NK-92 (cell line): ENCODE measurements around the gene STX8.

Source experiments
- DNase-seq: peaks from one replicate; lab custom pipeline; 2025; ENCODE audit not compliant: unreplicated experiment; lab: John Stamatoyannopoulos, UW

STX8 gene

GRCh38 chr17:9242983-9243382 lies 332.6 kb downstream of the STX8 start:
- DNase-seq: no peak

DNA sequence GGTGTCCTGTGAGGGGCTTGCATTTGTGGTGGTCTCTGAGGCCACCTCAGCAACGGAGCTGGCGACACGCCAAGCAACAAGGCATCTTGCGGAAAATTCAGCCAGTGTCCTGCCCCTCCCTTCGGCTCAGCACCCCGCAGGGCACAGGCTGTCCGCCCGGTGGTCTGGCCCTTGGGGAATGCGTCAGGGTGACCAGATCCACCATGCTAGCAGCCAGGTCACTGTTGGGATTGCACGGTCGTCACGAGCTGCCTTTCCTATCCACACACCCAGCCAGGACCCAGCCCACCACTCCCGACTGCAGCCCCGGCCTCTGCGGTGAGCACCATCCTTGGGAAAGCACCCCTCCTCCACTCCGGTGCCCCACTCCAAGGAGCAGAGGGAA lies 333.1 kb downstream of the STX8 start:
- no peak for DNase-seq

DNA sequence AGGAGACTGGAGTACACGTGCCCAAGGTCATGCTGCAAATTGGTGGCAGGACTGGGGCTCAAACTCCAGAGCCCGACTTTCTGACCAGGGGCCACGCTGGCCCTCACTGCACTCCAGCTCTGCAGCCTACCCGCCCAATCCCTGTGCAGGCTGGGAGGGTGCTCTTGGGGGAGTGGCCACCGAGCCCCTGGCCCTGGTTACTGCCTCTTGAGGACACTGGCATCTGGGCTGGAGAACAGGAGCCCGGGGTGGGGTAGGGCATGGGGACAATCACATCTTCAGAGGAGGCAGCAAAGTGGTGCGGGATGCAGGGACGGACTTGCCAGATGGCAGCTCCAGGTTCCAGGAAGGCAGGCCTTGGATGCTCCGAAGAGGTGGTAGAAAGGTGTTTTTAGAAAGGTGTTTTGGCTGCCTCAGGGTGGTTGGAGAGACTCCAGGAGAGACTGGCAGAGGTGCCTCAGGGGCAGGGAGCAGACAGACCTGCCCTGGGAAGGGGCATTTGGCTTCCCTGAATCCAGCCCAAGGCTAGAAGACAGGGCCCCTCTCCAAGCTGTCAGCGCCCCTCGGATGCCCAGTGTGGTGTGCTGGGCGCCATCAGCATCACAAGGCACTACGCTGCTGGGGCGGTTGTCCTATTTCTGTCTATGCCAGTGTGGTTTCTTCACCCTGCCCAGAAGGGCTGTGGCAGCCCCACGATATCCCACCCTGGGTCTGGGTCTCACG lies 333.7 kb downstream of the STX8 start:
- no peak for DNase-seq

- DNase-seq: no peak
Observed at GRCh38 chr17:9241371-9241712, 334.3 kb downstream of the STX8 start.

GRCh38 chr17:9240659-9241370 lies 334.8 kb downstream of the STX8 start:
- DNase-seq: no peak

DNA sequence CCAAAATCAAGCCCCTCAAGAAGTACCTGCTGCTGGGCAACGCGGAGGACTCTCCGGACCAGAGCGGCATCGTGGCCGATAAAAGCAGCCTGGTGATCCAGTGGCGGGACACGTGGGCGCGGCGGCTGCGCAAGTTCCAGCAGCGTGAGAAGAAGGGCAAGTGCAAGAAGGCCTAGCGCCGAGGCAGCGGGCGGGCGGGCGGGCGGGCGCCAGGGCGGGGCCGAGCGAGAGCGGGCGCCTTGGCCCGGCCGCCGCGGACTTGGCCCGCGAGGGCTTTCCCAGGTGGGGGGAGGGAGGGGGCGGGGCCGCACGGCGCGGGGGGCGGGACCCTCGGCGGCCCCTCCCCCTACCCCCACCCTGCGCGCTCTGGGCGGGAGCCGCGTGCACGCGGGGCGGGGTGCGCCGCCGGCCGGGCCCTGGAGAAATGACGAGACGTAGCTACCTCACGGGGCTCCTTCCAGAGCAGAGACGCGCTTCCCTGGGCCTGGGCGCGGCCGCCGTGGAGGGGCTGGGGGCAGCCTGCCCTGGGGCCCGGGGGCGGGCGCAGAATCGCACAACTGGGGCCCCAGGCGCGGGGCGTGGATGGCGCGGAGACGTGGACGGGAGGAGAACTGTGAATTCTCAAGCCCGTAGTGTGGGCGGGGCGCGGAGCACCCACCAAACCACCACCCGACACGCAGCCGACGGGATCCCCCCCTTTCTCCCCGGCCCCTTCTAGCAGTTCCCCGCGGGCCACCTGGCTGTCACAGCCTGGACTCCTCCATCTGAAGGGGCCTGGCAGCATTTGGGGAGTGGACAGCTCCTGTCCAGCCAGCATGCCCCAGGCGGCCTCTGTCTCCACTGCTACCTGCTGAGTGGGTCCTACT lies 335.6 kb downstream of the STX8 start:
- DNase-seq: no peak

DNA sequence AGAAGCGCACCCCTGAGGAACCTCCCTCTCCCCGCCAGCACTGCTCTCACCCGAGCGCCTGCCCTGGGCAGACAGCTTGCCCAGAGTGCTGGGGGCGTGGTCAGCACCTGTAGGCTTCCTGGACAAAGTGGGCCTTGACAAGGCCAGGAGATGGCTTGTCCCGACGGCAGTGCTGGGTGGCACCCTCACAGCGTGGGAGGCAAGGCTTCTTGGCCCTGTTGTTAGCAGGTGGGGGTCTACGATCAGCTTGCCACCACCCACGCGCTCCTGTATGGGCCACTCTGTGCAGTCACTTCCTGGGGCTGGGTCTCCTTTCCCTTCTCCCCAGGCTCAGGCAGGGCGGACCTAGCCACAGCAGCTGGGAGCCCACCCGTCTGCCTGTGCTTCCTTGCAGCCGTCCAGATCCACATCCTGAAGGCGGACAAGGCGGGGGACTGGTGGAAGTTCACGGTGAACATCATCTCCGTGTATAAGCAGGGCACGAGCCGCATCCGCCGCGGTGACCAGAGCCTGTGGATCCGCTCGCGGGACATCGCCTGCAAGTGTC lies 336.3 kb downstream of the STX8 start:
- DNase-seq: no peak

GRCh38 chr17:9238340-9239245 lies 337.0 kb downstream of the STX8 start:
- no peak for DNase-seq

DNA sequence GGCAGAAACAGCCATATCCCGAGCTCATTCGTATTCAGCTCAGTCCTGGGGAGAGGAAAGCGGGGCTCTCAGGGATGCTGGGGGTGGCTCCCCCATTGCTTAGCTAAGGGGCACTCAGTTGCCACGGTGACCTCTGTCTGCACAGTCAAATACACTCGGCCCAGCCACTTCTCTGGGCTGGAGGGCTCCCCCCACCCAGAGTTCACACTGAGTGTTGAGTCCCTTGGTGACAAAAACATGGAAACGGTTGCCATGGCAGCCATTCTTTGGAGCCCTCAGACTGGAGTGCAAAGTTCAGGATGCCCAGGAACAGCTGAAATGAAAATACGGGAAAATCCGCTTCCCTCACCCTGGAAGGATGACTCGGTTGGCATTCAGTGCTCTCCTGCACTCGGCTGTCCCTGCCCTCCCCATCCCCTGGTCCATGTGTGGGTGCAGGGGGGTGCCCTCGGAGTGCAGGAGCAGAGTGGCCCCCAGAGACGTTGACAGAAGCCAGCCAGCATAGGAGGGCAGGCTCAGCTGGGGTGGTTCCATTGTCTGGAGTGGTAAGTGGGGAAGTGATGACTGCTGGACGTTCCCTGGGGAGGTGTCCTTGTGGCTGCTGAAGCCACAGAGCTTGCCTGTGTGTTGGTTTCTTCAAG lies 337.8 kb downstream of the STX8 start:
- no peak for DNase-seq

DNA sequence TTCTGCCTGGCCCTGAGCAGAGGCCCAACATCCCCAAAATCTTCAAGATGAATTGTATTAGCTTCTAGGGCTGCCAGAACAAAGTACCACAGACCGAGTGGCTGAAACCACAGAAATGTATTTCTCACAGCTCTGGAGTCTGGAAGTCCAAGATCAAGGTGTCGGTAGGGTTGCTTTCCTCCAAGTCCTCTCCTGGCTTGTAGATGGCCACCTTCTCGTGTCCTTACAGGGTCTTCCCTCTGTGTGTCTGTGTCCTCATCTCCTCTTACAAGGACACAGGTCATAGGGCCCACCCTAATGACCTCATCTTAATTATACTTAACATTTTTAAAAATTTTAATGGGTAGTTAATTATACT lies 338.6 kb downstream of the STX8 start:
- DNase-seq: no peak

DNA sequence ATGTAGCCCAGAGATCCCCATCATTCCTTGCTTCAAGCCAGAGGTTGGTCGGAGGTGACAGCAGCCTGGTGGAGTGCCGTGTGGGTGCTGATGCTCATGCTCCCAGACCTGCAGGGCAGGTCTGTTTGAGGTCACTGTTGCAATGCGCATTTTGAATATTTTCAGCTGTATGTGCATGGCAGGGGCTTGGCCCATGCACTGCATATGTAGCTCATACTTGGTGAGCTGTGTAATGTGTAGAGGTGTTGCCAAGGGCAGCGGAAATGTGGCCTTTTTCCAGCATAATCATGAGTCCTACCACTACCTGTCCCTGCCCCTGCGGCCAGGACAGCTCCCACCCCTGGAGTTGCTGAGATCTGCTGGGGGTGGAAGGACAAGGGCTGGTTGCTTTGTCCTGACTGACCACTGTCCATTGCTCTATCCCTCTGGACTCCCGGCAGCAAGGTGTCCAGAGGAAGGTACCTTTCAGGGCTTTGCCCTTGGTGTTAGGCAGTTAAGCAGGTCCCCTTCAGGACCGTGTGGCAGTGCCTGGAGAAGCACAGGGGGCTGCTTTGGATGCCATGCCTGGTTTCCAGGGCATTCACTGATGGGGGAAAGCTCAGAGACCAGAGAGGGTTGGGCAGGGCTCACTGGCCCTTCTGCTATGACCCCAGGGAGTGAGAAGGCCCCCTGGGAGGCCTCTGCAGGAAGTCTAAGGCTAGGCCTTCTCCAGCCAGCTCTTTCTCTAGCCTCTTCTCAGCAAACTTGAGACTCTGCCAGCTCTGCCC lies 339.2 kb downstream of the STX8 start:
- no peak for DNase-seq

- DNase-seq: no peak
Observed at GRCh38 chr17:9235346-9235745, 340.3 kb downstream of the STX8 start.

GRCh38 chr17:9234389-9234945 lies 341.2 kb downstream of the STX8 start:
- DNase-seq: no peak

DNA sequence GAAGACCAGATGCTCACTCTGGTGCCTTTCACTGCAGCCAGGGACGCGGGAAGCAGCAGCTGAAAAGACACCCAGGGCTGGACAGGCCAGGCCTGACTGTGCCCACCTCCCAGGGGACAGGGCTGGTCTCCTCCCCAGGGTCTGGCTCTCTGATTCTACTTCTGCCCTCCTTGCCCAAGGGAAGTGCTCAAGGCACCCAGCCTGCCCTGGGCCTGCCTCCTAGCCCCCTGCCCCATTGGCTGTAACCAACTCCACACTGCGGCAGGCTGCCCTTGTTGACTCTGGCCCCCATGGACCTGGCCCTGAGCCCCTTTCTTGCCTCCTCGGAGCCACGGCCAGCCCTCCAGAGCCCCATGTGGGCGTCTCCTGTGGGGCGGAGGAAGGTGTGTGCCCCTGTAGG lies 341.9 kb downstream of the STX8 start:
- no peak for DNase-seq

DNA sequence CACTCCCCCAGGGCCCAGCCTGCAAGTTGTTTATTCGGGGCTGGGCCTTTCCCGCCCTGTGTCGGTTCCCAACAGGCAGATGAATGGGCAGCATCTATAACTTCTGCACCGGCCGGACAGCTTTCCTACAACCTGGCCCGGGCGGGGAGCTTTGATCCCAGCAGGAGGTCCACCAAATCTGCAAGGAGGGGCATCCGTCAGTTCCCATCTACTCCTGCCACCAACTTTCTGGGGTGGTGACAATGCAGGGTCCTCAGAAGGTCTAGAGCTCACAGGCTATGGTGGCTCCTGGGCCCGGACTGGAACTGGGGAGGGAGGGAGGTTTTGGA lies 342.4 kb downstream of the STX8 start:
- DNase-seq: no peak

GRCh38 chr17:9232591-9233270 lies 342.9 kb downstream of the STX8 start:
- no peak for DNase-seq

DNA sequence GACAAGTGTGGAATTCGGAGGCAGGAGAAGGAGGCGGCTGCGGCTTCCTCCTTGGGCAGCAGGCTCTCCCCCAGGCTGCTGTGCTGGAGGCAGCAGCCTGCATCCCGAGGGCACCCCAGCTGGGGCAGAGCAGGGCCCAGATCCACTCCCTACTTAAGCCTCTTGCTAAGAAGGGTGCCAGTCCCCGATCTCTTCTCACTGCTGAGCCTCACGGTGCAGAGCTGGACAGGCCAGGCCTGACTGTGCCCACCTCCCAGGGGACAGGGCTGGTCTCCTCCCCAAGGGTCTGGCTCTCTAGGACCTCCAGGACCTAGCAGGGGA lies 343.5 kb downstream of the STX8 start:
- no peak for DNase-seq

DNA sequence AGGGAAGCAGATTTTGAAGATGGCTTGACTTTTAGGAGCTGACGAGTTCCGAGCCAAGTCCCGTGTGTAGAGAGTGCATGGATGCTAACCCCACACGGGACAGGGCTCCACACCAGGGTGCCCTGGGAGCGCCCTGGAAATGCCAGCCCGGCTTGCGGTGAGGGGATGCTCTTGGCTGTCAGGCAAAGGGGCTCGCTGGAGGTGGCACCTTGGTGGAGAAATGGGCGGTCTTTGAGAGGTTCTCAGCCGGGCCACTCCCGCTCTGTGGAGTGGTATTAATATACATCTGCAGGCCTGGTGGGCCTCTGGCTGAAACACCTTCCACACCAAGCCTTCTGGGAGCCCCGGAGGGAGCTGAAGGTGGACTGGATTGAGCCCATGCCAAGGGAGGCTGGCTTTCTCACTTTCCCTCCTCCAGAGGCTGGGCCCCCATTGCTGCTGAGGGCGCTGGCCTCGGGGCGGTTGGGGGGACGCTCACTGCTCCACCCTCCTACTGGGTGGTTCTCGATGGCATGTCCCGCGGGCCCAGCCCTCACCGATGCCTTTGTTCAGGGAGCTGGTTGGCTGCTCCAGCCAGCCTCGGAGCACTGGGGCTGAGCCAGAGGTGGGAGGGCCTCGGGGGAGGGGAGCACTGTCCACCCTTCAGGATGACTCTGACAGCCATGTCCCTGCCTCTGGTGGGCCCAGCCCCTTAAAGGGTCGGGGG lies 344.0 kb downstream of the STX8 start:
- no peak for DNase-seq
